ENCODE measurements around the gene AFG1L. TPM values are rescaled to one million over a fixed set of nuclear protein-coding genes. Genes with fewer than 3 reads are reported as not detected.

Gene AFG1L
- total RNA-seq, 1 experiment from 2014 or later, result 7.9 TPM

- Mint-ChIP-seq H3K4me3 (no peak overlapping the region), H3K9me3 (peaks cover 26% of the 10 kb centered on the region), H3K4me1 (no peaks in the 10 kb centered on the region), H3K27ac (no peak overlapping the region), H3K36me3 (peaks cover 9% of the 10 kb centered on the region), H3K27me3 (ENCODE audit: low read depth) (no peaks in the 10 kb centered on the region; the same call in 1 of the 2 replicates)
- POLR2A ChIA-PET, result no interaction called here
- DNase-seq (ENCODE audit: low spot score), result no peak
- no peak for ATAC-seq
- CTCF ChIA-PET, result no interaction called here
- TF ChIP-seq ZNF416 (CRISPR knock-in tag; IDR thresholded peaks at IDR 0.05) (no peak), FOXJ3 (CRISPR knock-in tag; IDR thresholded peaks at IDR 0.05; ENCODE audit: borderline replicate concordance) (no peak), ZNF263 (CRISPR knock-in tag; IDR thresholded peaks at IDR 0.05; ENCODE audit: low read depth) (no peak), RELA (CRISPR knock-in tag; IDR thresholded peaks at IDR 0.05; ENCODE audit: borderline replicate concordance) (no peak), NFE2L1 (CRISPR knock-in tag; IDR thresholded peaks at IDR 0.05) (no peak), EMX1 (CRISPR knock-in tag; IDR thresholded peaks at IDR 0.05) (no peak), FOXK1 (CRISPR knock-in tag; IDR thresholded peaks at IDR 0.05) (no peak), CDX4 (CRISPR knock-in tag; IDR thresholded peaks at IDR 0.05; ENCODE audit: borderline replicate concordance) (no peak), TEAD1 (CRISPR knock-in tag; IDR thresholded peaks at IDR 0.05) (no peak), E2F1 (CRISPR knock-in tag; IDR thresholded peaks at IDR 0.05) (no peak), TP53 (CRISPR knock-in tag; IDR thresholded peaks at IDR 0.05) (no peak)
Observed at GRCh38 chr6:108407904-108408827, 113.3 kb downstream of the AFG1L start.

- Mint-ChIP-seq H3K36me3 (peaks cover 9% of the 10 kb centered on the region), H3K27me3 (ENCODE audit: low read depth) (no peaks in the 10 kb centered on the region; the same call in 1 of the 2 replicates), H3K27ac (no peak overlapping the region), H3K4me1 (no peaks in the 10 kb centered on the region), H3K4me3 (no peak overlapping the region), H3K9me3 (peaks cover 33% of the 10 kb centered on the region)
- ChIA-PET POLR2A (no interaction called here), CTCF (no interaction called here)
- DNase-seq (ENCODE audit: low spot score), result no peak
- ATAC-seq, result no peak
- TF ChIP-seq AR (CRISPR knock-in tag; IDR thresholded peaks at IDR 0.05) (no peak), E2F1 (CRISPR knock-in tag; IDR thresholded peaks at IDR 0.05) (no peak), SMAD3 (CRISPR knock-in tag; IDR thresholded peaks at IDR 0.05; ENCODE audit: borderline replicate concordance) (no peak), CDX4 (CRISPR knock-in tag; IDR thresholded peaks at IDR 0.05; ENCODE audit: borderline replicate concordance) (no peak), ESRRA (CRISPR knock-in tag; IDR thresholded peaks at IDR 0.05; ENCODE audit: borderline replicate concordance) (no peak), ZNF281 (CRISPR knock-in tag; IDR thresholded peaks at IDR 0.05) (no peak), E2F5 (CRISPR knock-in tag; IDR thresholded peaks at IDR 0.05) (no peak), GABPB1 (CRISPR knock-in tag; IDR thresholded peaks at IDR 0.05) (no peak), E2F4 (CRISPR knock-in tag; IDR thresholded peaks at IDR 0.05; ENCODE audit: borderline replicate concordance, low read depth) (no peak), TP53 (CRISPR knock-in tag; IDR thresholded peaks at IDR 0.05) (no peak), USF2 (CRISPR knock-in tag; IDR thresholded peaks at IDR 0.05) (no peak), MYBL2 (CRISPR knock-in tag; IDR thresholded peaks at IDR 0.05) (no peak), SP1 (CRISPR knock-in tag; conservative IDR thresholded peaks at IDR 0.05) (no peak)
Observed at GRCh38 chr6:108408861-108409260, 114.0 kb downstream of the AFG1L start.
